Measurements from ENCODE around the gene POLR2L.

- TF ChIP-seq, protein P1, sequence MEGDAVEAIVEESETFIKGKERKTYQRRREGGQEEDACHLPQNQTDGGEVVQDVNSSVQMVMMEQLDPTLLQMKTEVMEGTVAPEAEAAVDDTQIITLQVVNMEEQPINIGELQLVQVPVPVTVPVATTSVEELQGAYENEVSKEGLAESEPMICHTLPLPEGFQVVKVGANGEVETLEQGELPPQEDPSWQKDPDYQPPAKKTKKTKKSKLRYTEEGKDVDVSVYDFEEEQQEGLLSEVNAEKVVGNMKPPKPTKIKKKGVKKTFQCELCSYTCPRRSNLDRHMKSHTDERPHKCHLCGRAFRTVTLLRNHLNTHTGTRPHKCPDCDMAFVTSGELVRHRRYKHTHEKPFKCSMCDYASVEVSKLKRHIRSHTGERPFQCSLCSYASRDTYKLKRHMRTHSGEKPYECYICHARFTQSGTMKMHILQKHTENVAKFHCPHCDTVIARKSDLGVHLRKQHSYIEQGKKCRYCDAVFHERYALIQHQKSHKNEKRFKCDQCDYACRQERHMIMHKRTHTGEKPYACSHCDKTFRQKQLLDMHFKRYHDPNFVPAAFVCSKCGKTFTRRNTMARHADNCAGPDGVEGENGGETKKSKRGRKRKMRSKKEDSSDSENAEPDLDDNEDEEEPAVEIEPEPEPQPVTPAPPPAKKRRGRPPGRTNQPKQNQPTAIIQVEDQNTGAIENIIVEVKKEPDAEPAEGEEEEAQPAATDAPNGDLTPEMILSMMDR (IDR thresholded peaks at IDR 0.05), result no peak
- no peak for TF ChIP-seq POLR2A (IDR thresholded peaks at IDR 0.05)
Measured at GRCh38 chr11:802693-803466, 39.4 kb downstream of the POLR2L start.

Data from adrenal gland (tissue), 5 donors.